HG03103 (cell line): ENCODE measurements around the gene KLF11.
"Not testable (repeated sequence)": the region's sequence is repeated elsewhere in the genome, so short reads cannot be mapped to it uniquely, and the experiment has no call there.

Experiments
- ATAC-seq: cut with Tn5 transposase; IDR thresholded peaks from one replicate; pipeline ENCODE4 v1.9.1; 2021; ENCODE audit warnings: low read depth; ENCODE audit not compliant: unreplicated experiment

KLF11 gene

GRCh38 chr2:10080536-10081304 lies 37.4 kb downstream of the KLF11 start:
- ATAC-seq: no peak

GRCh38 chr2:10083046-10083445 lies 39.7 kb downstream of the KLF11 start:
- ATAC-seq: no peak

GRCh38 chr2:10083692-10084211 lies 40.4 kb downstream of the KLF11 start:
- no peak for ATAC-seq

- no peak for ATAC-seq
Observed at GRCh38 chr2:10084223-10084865, 41.0 kb downstream of the KLF11 start.

- no peak for ATAC-seq
Observed at GRCh38 chr2:10085043-10085667, 41.8 kb downstream of the KLF11 start.

GRCh38 chr2:10085668-10086059 lies 42.3 kb downstream of the KLF11 start:
- ATAC-seq: no peak

GRCh38 chr2:10086950-10087349 lies 43.6 kb downstream of the KLF11 start:
- ATAC-seq: no peak

GRCh38 chr2:10087360-10087759 lies 44.0 kb downstream of the KLF11 start:
- no peak for ATAC-seq

- ATAC-seq: no peak
Observed at GRCh38 chr2:10089565-10090190, 46.3 kb downstream of the KLF11 start.

GRCh38 chr2:10091182-10091888 lies 48.0 kb downstream of the KLF11 start:
- no peak for ATAC-seq

- not testable (repeated sequence) for ATAC-seq
Observed at GRCh38 chr2:10091889-10092244, 48.5 kb downstream of the KLF11 start.

GRCh38 chr2:10094271-10094814 lies 51.0 kb downstream of the KLF11 start:
- ATAC-seq: no peak

- ATAC-seq: no peak
Observed at GRCh38 chr2:10095175-10095574, 51.8 kb downstream of the KLF11 start.

GRCh38 chr2:10096641-10097040 lies 53.3 kb downstream of the KLF11 start:
- ATAC-seq: no peak

GRCh38 chr2:10097352-10098148 lies 54.2 kb downstream of the KLF11 start:
- no peak for ATAC-seq

GRCh38 chr2:10101491-10101890 lies 58.1 kb downstream of the KLF11 start:
- ATAC-seq: no peak

GRCh38 chr2:10103179-10103578 lies 59.8 kb downstream of the KLF11 start:
- ATAC-seq: no peak
